Activated CD8-positive, alpha-beta memory T cell treated with anti-CD3 and anti-CD28 coated beads for 1 hour (primary cell): ENCODE results near the gene TMEM229B.

Source experiments
- DNase-seq, 2 donors: peaks; one replicate each; pipeline ENCODE4 v3.0.0-alpha.2; 2020; ENCODE audit warnings: low read depth in 1 of 2; ENCODE audit errors: extremely low read depth in 1 of 2

TMEM229B gene

DNA sequence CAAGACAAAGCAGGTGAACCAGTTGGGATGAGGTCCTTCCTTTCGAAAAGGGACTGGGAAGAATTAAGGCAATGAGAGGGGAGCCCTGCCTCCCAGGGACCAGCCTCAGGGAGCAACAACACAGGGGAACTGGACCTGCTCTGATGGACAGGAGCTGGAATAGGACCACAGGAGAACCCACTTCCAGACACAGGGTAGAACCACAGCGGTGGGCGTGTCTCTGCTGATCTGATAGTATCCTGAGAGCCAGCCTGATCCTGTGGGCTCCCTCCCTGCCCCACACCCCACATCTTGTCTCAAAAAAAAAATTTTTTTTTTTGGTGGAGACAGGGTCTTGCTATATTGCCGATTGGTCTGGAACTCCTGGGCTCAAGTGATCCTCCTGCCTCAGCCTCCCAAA, 62.9 kb downstream of the TMEM229B start:
- DNase-seq: no peak

DNA sequence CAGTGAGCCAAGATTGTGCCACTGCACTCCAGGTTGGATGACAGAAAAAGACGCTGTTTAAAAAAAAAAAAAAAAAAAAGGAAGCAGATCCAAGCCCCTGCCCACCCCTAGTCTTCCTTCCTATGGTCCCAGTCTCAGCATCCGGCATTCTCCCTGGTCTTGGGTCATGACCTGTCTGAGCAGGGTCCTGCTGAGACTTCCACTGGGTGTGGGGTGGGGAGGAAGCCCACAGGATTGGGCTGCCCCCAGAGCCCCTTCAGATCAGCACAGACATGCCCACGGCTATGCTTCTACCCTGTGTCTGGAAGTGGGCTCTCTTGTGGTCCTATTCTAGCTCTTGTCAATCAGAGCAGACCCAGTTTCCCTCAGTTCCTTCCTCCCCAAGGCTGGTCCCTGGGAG, 64.0 kb downstream of the TMEM229B start:
- no peak for DNase-seq

DNA sequence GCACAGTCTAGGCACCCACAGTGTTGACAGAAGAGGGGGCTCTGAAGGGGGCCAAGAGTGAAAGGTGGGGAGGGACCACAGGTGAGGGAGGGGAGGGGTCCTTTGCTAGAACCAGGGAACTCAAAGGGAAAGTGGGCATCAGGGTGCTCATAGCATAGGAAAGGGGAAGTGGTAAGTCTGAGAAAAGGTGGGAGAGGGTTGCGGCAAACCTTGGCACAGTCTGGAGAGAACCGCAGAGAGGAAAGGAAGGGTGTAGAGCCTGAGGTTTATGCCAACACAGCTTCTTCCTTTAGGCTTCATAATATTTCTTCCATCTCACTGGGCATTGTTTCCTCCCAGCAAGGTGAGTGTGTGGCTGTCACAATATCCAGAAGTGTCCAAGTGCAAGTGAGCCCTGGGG, 65.1 kb downstream of the TMEM229B start:
- DNase-seq: no peak

DNA sequence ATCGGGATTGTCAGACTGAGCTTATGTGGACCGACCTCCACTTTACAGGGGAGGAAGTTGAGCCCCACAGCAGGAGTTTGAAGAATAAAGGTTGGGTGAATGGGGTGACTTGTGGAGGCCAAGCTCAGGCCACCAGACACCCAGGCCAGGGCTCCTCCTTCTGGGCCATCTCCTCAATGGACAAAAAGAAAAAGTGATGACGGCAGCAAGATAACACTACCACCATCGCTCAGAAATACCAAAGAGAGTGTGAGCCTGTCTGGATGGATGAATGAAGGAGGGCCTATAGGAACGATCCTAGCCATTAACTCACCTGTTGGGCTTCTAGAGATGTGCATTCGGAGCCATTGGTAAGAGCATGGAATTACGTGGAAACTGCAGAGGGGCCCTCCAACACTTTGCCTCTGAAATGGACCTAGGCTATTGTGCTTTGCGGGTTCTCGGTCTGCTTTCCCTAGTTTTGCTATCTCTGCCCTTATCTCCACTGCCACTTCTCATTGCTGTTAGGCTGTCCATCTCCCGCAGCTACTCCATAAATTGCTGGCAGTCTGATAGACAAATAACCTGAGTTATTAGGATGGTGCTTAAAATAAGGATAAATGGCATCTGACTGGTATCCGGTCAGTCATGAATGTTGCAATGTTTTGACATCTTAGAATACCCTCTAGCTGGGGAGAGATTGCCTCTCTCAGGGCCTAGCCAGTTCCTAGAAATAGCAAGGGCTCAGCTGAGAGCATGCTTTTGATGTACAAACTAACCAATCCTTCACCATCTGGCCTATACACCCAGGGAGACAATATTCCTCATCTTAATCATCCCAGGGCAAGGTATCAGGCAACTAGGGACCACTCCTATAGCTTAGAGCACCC, 66.9 kb downstream of the TMEM229B start:
- no peak for DNase-seq
